Fibroblast of mammary gland (primary cell): ENCODE data around the gene AIPL1.

Experiments
- DNase-seq: peaks from one replicate; pipeline ENCODE4 v3.0.0-alpha.2; 2010; ENCODE audit warnings: low read depth
- H3K4me3 ChIP-seq: 2 replicates; pipeline ENCODE4 v1.5.1; 2011; ENCODE audit warnings: low read depth, mild to moderate bottlenecking, low read length, moderate library complexity; ENCODE audit not compliant: control insufficient read depth
- CTCF ChIP-seq: conservative IDR thresholded peaks from 2 replicates; pipeline ENCODE4 v1.5.1; 2011; ENCODE audit warnings: low read depth, low read length, inconsistent platforms; ENCODE audit not compliant: control insufficient read depth, insufficient read depth

AIPL1 gene

GRCh38 chr17:6427279-6427781, 7.6 kb downstream of the AIPL1 start:
- peak; percentile 17 for DNase-seq

GRCh38 chr17:6426356-6427101, 8.4 kb downstream of the AIPL1 start:
- no peak for TF ChIP-seq CTCF
- no peak overlapping the region for H3K4me3 ChIP-seq
- no peak for DNase-seq

More at GRCh38 chr17:6427279-6427781, 7.6 kb downstream of the AIPL1 start:
- no peak overlapping the region for H3K4me3 ChIP-seq
- no peak for TF ChIP-seq CTCF

- no peak for DNase-seq
- H3K4me3 ChIP-seq: no peak overlapping the region
- no peak for TF ChIP-seq CTCF
Measured at GRCh38 chr17:6425407-6425806, 9.5 kb downstream of the AIPL1 start.

- DNase-seq: no peak
- TF ChIP-seq CTCF: no peak
- no peak overlapping the region for H3K4me3 ChIP-seq
Measured at GRCh38 chr17:6423931-6424330, 11.0 kb downstream of the AIPL1 start.

- TF ChIP-seq CTCF: no peak
- H3K4me3 ChIP-seq: no peak overlapping the region
- no peak for DNase-seq
Measured at GRCh38 chr17:6422654-6423241, 12.2 kb downstream of the AIPL1 start.

- TF ChIP-seq CTCF: peak; percentile 81
- peak; percentile 75 for DNase-seq
- H3K4me3 ChIP-seq: no peak overlapping the region
Measured at GRCh38 chr17:6421700-6422604, 13.0 kb downstream of the AIPL1 start.
